K562 (cell line): ENCODE data around the gene PHF1. TPM values are rescaled to one million over a fixed set of nuclear protein-coding genes. Genes with fewer than 3 reads are reported as not detected.

Experiments
- ATF1 ChIP-seq, 2 experiments: fragments of 450-650 bp in 1 of 2; IDR thresholded peaks; 2 replicates each; pipeline ENCODE4 v1.6.1; 2016; ENCODE audit warnings: missing compliant biosample characterization in 1 of 2, missing genetic modification characterization in 1 of 2
- CEBPG ChIP-seq, 3 experiments: fragments of 200-800 bp in 1 of 3; sonication (Bioruptor generic) in 1 of 3; sonication (generic) in 1 of 3; formaldehyde crosslinking in 1 of 3; IDR thresholded peaks in 2 of 3; conservative IDR thresholded peaks in 1 of 3; 2 replicates each; pipeline versions ENCODE4 v1.6.1 to v1.8.0; 2016 to 2022; ENCODE audit warnings: missing compliant biosample characterization in 2 of 3, missing genetic modification characterization in 2 of 3, mild to moderate bottlenecking in 1 of 3, missing genetic modification reagents in 1 of 3
- ELF4 ChIP-seq: fragments of 450-650 bp; formaldehyde crosslinking; IDR thresholded peaks from 2 replicates; pipeline ENCODE4 v1.4.0; 2022; ENCODE audit warnings: missing genetic modification characterization
- GATAD2A ChIP-seq: fragments of 450-650 bp; IDR thresholded peaks from 2 replicates; pipeline ENCODE4 v1.6.1; 2017
- HDAC2 ChIP-seq: fragments of 450-650 bp; IDR thresholded peaks from 2 replicates; pipeline ENCODE4 v1.6.1; 2016; ENCODE audit warnings: mild to moderate bottlenecking
- L3MBTL2 ChIP-seq: fragments of 450-650 bp; IDR thresholded peaks from 2 replicates; pipeline ENCODE4 v1.6.1; 2016; ENCODE audit warnings: mild to moderate bottlenecking, moderate library complexity
- POLR2A ChIP-seq: fragments of 450-650 bp; conservative IDR thresholded peaks from 2 replicates; pipeline ENCODE4 v1.6.1; 2016
- REST ChIP-seq, 2 experiments: fragments of 450-650 bp; formaldehyde crosslinking in 1 of 2; IDR thresholded peaks; 2 replicates each; pipeline versions ENCODE4 v1.4.0 to v1.6.1; 2014 to 2020; ENCODE audit warnings: mild to moderate bottlenecking in 2 of 2, borderline replicate concordance in 1 of 2, low read depth in 1 of 2
- RFX1 ChIP-seq: fragments of 450-650 bp; IDR thresholded peaks from 2 replicates; pipeline ENCODE4 v1.6.1; 2016; ENCODE audit warnings: mild to moderate bottlenecking, moderate library complexity
- RFX7 ChIP-seq: fragments of 250-450 bp; sonication (Bioruptor Pico); IDR thresholded peaks from 2 replicates; pipeline ENCODE4 v1.5.1; 2021; ENCODE audit warnings: mild to moderate bottlenecking
- SUPT5H ChIP-seq: fragments of 450-650 bp; IDR thresholded peaks from 2 replicates; pipeline ENCODE4 v1.6.1; 2016
- TAF7 ChIP-seq: fragments of 450-650 bp; IDR thresholded peaks from 2 replicates; pipeline ENCODE4 v1.6.1; 2016; ENCODE audit warnings: missing genetic modification characterization, missing compliant biosample characterization
- ZBTB17 ChIP-seq: fragments of 450-650 bp; formaldehyde crosslinking; IDR thresholded peaks from 2 replicates; pipeline ENCODE4 v1.4.0; 2020; ENCODE audit warnings: mild to moderate bottlenecking
- ZNF143 ChIP-seq: sonication (generic); formaldehyde crosslinking; IDR thresholded peaks from 2 replicates; pipeline ENCODE4 v1.9.0; 2022; ENCODE audit warnings: mild to moderate bottlenecking, missing genetic modification reagents
- ZNF217 ChIP-seq: sonication (generic); formaldehyde crosslinking; IDR thresholded peaks from 2 replicates; pipeline ENCODE4 v1.8.0; 2022; ENCODE audit warnings: mild to moderate bottlenecking, missing genetic modification reagents
- ZNF507 ChIP-seq: conservative IDR thresholded peaks from 2 replicates; pipeline ENCODE4 v1.6.1; 2017; ENCODE audit warnings: missing genetic modification characterization, missing compliant biosample characterization
- ZNF695 ChIP-seq: fragments of 450-650 bp; formaldehyde crosslinking; IDR thresholded peaks from 2 replicates; pipeline ENCODE4 v1.4.0; 2020; ENCODE audit warnings: mild to moderate bottlenecking, moderate library complexity
- polyA plus RNA-seq, 8 experiments: library from polyadenylated mRNA; depleted of rRNA in 4 of 8; stranded (reverse) in 5 of 8; unstranded in 3 of 8; fragments of >200 nt; fragmentation: Nextera tagmentation in 2 of 8; fragmentation: Illumina TruSeq in 1 of 8; extraction: Ambion mirVana in 2 of 8; extraction: Trizol in 1 of 8; gene quantifications; 2 replicates each; pipeline versions ENCODE4 v1.2.1 to v1.2.3, GENCODE V29; 2011 to 2014; ENCODE audit warnings: inconsistent platforms in 1 of 8, missing spikeins in 1 of 8
- total RNA-seq, 7 experiments: library from RNA; depleted of rRNA in 6 of 7; stranded (reverse); fragments of >200 nt in 6 of 7; fragmentation: Illumina TruSeq in 2 of 7; extraction: Trizol in 2 of 7; gene quantifications; 2 replicates each; pipeline versions ENCODE4 v1.2.1 to v1.2.3, GENCODE V29; 2011 to 2021; ENCODE audit warnings: low replicate concordance in 1 of 7
- TF ChIP-seq, protein P1 (sequence below), 2 experiments: fragments of 200-800 bp in 1 of 2; sonication (Bioruptor generic) in 1 of 2; sonication (generic) in 1 of 2; formaldehyde crosslinking in 1 of 2; IDR thresholded peaks in 1 of 2; conservative IDR thresholded peaks in 1 of 2; 2 replicates each; pipeline versions ENCODE4 v1.5.0 to v1.6.1; 2016 to 2020; ENCODE audit warnings: missing compliant biosample characterization in 1 of 2, missing genetic modification characterization in 1 of 2, missing genetic modification reagents in 1 of 2

Gene PHF1
- total and polyA plus RNA-seq, 9 of the 15 experiments (the other 6 are each of a cell fraction or from before 2014, with no cell fraction given): 3.7 to 64.2 (median 33.7) TPM

DNA sequence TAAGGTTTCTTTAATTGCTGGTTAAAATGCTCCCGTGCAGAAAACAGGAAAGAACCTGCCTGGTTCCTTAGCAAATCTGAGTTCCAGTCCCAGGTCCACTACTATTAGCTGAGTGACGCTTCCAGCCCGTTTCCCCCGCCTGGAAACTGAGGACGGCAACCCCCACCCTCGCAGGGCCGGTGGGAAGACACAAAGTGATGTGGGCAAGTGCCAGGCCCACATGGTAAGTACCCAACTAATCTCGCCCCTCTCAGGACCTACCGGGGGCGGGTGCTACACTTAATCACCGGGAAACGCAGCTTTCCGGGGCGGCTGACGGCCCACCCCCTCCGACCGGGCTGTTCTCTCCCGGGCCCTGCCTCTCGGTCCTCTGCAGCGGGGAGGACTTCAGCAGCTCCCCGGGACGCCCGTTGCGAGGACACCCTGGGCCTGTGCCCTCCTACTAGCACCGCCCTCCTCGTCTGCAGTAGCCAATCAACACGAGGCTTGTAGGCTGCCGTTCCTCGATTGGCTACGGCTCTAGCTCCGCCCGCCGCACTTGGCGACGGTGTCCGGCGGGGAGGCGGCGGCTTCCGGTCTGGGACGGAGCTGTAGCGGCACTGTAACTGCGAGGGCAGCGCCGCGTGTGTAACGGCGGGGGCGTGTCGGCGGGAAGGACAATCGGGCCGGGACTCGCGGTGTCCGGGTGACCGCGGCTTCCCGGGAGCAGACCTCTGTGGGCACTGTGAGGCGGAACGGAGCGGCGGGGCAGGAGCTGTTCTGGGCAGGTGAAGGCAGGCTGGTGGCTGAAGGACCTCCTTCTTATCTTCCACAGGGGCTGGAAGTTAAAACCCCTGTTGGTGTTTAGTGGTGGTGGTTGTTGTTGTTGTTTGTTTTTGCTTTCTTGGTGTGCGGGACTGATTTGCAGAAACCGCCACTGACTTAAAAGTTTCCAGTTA is 43.5 kb downstream of the PHF1 start, which contains the start of gene ZBTB9 (continued):
- TF ChIP-seq CEBPG (CRISPR knock-in tag; IDR thresholded peaks at IDR 0.05) (no peak), CEBPG (tag; conservative IDR thresholded peaks at IDR 0.05 in 1 of 2, IDR thresholded peaks at IDR 0.05 in 1 of 2) (no peak), L3MBTL2 (peak; percentile 97), TAF7 (tag) (0 out of 2 replicates have a peak, but pooled peaks have one; percentile 12), ZNF507 (tag) (no peak), ZNF143 (CRISPR knock-in tag) (0 out of 2 replicates have a peak, but pooled peaks have one; percentile 14), ELF4 (CRISPR knock-in tag) (0 out of 2 replicates have a peak, but pooled peaks have one; percentile 35), ZNF695 (CRISPR knock-in tag) (no peak), ATF1 (CRISPR knock-in tag; IDR thresholded peaks at IDR 0.05) (peak; percentile 65), ATF1 (tag; IDR thresholded peaks at IDR 0.05) (peak; percentile 95), REST (IDR thresholded peaks at IDR 0.05; ENCODE audit: borderline replicate concordance) (peak; percentile 40; the same call in 1 of the 2 replicates), REST (CRISPR knock-in tag; IDR thresholded peaks at IDR 0.05; ENCODE audit: low read depth) (no peak; the same call in 1 of the 2 replicates), HDAC2 (peak; percentile 66; the same call in 1 of the 2 replicates), ZNF217 (CRISPR knock-in tag) (no peak), RFX1 (peak; percentile 82), SUPT5H (peak; percentile 93), POLR2A (peak; percentile 94), RFX7 (CRISPR knock-in tag) (0 out of 2 replicates have a peak, but pooled peaks have one; percentile 38), GATAD2A (no peak), ZBTB17 (CRISPR knock-in tag) (0 out of 2 replicates have a peak, but pooled peaks have one; percentile 31)
- TF ChIP-seq, protein P1, sequence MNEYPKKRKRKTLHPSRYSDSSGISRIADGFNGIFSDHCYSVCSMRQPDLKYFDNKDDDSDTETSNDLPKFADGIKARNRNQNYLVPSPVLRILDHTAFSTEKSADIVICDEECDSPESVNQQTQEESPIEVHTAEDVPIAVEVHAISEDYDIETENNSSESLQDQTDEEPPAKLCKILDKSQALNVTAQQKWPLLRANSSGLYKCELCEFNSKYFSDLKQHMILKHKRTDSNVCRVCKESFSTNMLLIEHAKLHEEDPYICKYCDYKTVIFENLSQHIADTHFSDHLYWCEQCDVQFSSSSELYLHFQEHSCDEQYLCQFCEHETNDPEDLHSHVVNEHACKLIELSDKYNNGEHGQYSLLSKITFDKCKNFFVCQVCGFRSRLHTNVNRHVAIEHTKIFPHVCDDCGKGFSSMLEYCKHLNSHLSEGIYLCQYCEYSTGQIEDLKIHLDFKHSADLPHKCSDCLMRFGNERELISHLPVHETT (CRISPR knock-in tag; conservative IDR thresholded peaks at IDR 0.05 in 1 of 2, IDR thresholded peaks at IDR 0.05 in 1 of 2): peak in 1 of 2 experiments; percentile 95; a peak in 2 of 4 replicates
